ENCODE results near the gene TXNDC11.

DNA sequence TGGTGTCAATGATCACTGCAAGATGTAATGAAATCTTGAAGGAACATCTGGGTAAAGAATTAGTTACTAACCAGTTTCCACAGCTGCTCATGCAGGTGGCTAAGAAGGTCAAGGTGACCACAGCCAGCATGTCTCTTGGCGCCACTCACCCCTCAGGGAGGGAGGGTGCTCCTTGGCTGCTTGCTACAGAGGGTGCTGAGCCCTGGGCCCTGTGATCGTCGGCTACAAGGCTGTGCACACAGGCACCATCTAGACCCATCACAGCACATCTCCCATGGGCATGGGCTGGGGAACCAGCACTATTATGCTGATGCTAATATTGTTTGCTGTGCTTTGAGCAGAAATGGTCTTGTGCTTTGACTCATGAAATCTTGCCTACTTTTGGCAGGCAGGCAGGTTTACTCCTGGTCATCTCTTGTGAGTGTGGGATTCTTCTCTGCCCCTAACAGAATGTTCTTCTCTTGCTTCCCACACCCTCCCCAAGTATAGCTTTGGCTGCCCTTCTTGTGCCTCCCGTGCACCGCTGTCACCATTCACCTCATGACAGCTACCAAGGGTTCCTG lies 36.4 kb downstream of the TXNDC11 start:
- TF ChIP-seq CTCF (conservative IDR thresholded peaks at IDR 0.05; ENCODE audit: low read depth, low read length) (no peak), EZH2 (IDR thresholded peaks at IDR 0.05; ENCODE audit: borderline replicate concordance, low read depth, low read length, poor library complexity, severe bottlenecking) (no peak)
